ENCODE data around the gene DYNLT1.
A peak's percentile ranks its signal among the peaks of the same experiment; 100 is the strongest.
"Not testable (repeated sequence)": the region's sequence is repeated elsewhere in the genome, so short reads cannot be mapped to it uniquely, and the experiment has no call there.

DYNLT1 gene
- 25.6 to 121 (median 42.8) reads per million in 18 experiments for total RNA-seq

GRCh38 chr6:158644231-158645063 is at the start of gene DYNLT1:
Gene DYNLT1 (minus strand): TSS chr6:158644743. CDS start chr6:158644708, 35 bp downstream.
- DNase-seq: peak; percentile 93 to 96

DNA sequence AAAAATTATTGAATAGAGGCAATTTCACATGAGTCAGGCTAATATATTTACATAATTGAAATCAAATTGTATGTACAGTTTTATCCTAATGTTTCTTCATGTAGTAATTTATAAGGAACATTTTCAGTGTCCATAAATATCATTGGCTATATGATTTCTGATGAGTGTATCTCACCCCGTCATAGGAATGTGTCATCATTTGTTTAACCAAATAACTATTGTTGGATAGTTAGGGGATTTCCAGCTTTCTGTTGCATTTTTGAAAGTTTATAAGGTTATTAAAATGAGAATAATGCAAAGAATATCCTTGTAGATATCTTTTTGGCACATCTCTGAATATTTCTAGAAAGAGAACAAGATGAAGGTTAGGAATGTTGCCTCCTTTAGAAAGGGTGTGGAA is 44.3 kb upstream of the DYNLT1 start:
- DNase-seq: no peak

DNA sequence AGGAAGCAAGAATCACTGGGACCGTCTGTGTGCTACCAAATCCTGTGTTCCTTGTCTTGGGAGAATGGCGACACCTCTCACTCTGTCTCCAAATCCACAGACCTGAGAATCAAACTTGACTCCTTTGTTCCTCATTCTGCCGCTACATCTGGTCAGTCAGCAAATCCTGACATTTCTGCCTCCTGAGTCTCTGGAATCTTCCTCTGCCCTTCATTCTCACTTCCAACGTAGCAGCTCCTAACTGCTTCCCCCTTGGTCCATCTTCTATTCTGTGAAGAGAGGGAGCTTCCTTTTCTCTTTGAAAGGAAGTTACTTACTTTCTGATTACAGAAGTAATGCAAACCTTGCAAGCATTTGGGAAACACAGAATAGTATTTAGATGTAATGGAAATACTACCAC is 43.0 kb upstream of the DYNLT1 start:
- peak; percentile 25 to 43 for DNase-seq

DNA sequence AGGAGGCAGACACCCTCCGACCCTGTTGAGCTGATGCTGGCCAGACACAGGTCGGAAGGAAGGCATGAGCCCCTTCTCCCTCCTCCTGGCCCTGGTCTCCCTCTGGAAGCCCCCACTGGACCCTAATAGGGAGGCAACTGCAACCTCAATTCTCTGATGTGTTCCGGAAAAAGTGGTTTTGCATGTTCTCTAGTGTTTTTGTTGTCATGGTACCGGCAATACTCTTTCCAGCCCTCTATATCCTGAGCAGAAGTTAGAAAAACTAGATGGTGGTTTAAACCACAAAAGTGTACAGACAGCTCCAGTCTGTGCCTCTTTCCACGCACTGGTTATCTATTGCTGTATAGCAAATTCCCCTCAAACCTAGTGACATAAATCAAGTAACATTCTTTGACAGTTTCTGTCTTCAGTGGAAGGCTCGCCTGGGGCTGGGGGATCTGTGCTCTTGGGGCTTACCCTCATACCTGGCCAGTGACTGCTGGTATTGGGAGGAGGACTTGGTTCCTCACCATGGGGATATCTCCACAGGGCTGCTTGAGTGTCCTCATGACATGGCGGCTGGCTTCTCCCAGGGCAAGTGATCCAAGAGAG is 42.3 kb upstream of the DYNLT1 start:
- peak in 1 of 2 donors; percentile 36 for DNase-seq

- DNase-seq: no peak
Measured at GRCh38 chr6:158686311-158686710, 41.8 kb upstream of the DYNLT1 start.

- no peak for DNase-seq
Measured at GRCh38 chr6:158684745-158685324, 40.3 kb upstream of the DYNLT1 start.

DNA sequence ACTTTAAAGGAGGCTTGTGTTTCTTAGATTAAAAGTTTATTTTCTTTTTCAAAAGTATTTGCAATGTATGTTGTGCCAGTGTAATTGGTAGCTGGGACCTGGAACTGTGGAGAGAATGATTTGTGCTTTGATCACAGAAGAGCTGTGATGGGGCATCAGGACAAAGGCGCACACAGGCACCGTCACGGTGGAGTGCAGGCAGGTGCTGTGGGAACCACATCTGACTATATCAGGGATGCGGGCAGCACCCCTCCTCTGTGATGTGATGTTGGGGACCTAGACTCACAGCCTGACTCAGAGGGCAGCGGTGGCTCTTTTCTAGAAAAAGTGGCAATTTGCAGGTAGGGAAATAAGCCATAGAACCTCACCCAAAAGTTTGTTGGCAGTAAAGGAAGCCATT is 39.8 kb upstream of the DYNLT1 start:
- no peak for DNase-seq

- no peak for DNase-seq
Measured at GRCh38 chr6:158680481-158680880, 35.9 kb upstream of the DYNLT1 start.

- no peak for DNase-seq
Measured at GRCh38 chr6:158680015-158680414, 35.5 kb upstream of the DYNLT1 start.

DNA sequence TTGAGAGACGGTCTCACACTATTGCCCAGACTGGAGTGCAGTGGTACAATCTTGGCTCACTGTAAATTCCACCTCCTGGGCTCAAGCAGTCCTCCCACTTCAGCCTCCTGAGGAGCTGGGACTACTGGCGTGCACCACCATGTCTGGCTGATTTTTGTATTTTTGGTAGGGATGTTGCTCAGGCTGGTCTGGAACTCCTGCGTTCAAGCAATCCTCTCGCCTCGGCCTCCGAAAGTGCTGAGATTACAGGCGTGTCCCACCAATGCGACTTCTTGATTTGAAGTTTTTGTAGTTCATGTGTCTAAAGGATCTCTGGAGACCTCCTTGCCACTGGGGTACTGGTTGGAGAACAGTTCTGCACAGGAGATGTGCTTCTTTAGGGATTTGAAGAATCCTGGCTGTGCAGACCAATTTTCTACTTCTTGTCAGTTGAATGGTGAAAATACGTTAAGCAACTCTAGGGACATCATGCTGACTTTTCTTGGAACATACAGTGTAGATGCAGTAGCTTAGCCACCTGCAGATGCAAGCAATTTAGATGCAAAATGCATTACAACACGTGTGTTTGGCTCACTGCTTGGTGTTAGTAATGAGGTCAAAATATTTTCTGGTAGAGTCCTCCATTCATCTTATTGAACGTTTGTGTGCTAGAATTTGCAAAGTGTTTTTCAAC is 33.5 kb upstream of the DYNLT1 start:
- no peak for DNase-seq

DNA sequence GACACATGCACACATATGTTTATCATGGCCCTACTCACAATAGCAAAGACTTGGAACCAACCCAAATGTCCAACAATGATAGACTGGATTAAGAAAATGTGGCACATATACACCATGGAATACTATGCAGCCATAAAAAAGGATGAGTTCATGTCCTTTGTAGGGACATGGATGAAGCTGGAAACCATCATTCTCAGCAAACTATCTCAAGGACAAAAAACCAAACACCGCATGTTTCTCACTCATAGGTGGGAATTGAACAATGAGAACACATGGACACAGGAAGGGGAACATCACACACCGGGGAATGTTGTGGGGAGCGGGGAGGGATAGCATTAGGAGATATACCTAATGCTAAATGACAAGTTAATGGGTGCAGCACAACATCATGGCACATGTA is 32.6 kb upstream of the DYNLT1 start:
- not testable (repeated sequence) for DNase-seq

- no peak for DNase-seq
Measured at GRCh38 chr6:158674342-158675131, 30.0 kb upstream of the DYNLT1 start.

- no peak for DNase-seq
Measured at GRCh38 chr6:158672726-158673125, 28.2 kb upstream of the DYNLT1 start.

- DNase-seq: not testable (repeated sequence)
Measured at GRCh38 chr6:158672119-158672518, 27.6 kb upstream of the DYNLT1 start.

DNA sequence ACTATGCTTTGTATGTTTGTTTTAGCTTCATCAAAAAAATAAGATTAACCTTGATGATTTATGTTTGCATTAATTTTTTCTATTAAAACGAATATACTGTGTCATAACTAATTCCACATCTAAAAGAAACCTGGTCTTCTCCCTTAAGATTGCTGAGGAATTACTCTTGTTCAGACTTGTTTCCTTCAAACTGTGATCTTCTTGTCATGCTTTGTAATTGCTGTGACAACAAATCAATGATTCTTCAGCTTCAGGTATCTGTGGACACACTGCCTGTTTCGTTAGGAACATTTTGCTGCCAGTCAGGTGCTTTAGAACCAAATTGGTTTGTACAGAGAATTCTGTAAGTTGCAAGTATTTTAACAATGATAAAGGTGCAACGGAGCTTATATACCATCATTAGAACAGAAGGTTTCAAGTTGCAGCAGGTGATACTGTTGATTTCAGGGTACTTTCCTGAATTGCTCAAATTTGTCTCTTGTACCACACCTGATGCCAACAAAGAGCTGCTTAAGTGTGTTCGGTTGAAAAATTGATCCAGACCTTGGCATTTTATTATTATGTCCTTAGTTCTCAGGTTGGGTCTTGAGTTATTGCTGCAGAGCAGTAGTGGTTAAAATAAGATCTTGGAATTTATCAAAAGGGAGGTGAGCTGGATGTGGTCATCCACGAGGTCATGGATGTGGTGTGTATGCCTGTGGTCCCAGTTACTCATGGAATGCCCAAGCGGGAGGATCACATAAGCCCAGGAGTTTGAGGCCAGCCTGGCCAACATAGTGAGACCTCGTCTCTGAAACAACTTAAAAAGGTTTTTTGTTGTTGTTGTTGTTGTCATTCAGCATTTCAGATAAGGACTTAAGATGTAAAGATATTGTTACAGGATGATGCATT is 24.8 kb upstream of the DYNLT1 start:
- no peak for DNase-seq

DNA sequence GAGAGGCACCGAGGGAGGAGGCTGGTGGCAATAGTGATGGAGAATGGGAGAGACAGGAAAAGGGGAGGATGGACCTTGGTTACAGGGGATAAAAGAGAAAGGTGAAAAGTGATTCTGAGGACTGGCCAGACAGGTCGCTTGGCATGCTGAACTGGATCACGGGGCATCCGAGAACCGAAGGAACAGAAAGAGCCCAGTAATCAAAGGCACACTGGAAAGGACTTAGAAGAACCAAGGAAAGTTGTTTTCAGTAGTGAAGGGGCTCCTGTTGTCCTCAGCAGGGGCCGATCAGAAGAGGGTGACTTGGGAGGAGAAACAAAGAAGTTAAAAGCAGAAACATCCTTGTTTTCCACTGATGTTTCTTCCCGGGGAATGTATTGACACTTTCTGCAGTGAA is 24.2 kb upstream of the DYNLT1 start:
- no peak for DNase-seq

- peak; percentile 31 to 36 for DNase-seq
Measured at GRCh38 chr6:158667360-158667981, 22.9 kb upstream of the DYNLT1 start.

DNA sequence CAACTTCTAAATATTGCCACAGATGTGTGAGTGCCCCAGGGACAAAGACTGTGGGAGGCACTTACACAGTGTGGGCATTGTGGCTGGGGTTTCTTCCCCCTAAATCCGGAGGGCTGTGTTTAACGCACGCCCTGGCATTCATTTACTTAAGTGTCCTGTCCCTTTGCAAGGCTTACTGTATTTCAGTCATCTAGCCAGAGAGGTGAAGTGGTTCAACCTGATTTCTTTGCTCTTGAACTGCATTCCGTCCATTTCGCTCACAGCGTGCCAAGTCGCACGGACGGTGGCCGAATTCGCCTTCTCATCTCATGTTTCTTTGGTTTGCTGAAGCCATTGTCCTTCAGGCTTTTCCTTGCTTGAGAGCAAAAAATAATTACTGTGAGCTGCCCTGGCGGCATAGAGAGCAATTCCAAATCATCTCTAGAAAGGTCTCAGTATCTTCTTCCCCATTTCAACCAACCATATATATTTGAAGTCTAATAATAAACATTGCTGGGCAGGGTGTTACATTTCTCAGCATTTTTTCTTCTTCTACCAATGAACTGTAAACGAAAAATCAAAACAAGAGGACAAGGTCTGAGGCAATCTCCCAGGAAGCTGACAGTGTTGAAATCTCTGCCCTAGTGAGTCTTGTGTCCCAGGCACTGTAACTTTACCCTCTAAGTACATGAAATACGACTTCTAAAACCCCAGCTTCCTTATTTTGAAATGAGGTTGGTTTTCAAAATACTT is 22.3 kb upstream of the DYNLT1 start:
- DNase-seq: peak; percentile 96 to 99

GRCh38 chr6:158665332-158665731 is 20.8 kb upstream of the DYNLT1 start:
- no peak for DNase-seq

GRCh38 chr6:158663625-158664165 is 19.2 kb upstream of the DYNLT1 start:
- DNase-seq: no peak
